Common myeloid progenitor, CD34-positive (primary cell): ENCODE measurements around the gene MAPK12.
"Not testable (repeated sequence)": the region's sequence is repeated elsewhere in the genome, so short reads cannot be mapped to it uniquely, and the experiment has no call there.

Experiments
- CTCF ChIA-PET: fragments of 350-600 bp; sonication (Branson Sonifier 250); formaldehyde crosslinking; loops from one replicate; lab custom pipeline; 2021; ENCODE audit warnings: antibody characterized with exemption; lab: Charles Lee
- POLR2A ChIA-PET: fragments of 350-600 bp; sonication (Branson Sonifier 250); formaldehyde crosslinking; loops from one replicate; lab custom pipeline; 2021; ENCODE audit warnings: antibody characterized with exemption; lab: Charles Lee
- DNase-seq, 3 donors: peaks; one replicate each; pipeline versions ENCODE4 v3.0.0 to v3.0.0-alpha.2; 2013
- H3K27ac ChIP-seq, 2 experiments: 1 replicate in 1 of 2; 2 replicates in 1 of 2; pipeline ENCODE4 v1.7.0; 2013; ENCODE audit warnings: inconsistent platforms in 2 of 2, low read length in 2 of 2, mild to moderate bottlenecking in 2 of 2, low read depth in 1 of 2, moderate library complexity in 1 of 2; ENCODE audit not compliant: severe bottlenecking in 2 of 2, insufficient read depth in 1 of 2, poor library complexity in 1 of 2
- H3K27me3 ChIP-seq, 5 experiments: replicated peaks in 2 of 5; 1 replicate in 3 of 5; 2 replicates in 2 of 5; pipeline versions ENCODE4 v1.6.1 to v1.7.0; 2013; ENCODE audit warnings: low read length in 4 of 5, mild to moderate bottlenecking in 2 of 5, moderate library complexity in 2 of 5, inconsistent platforms in 1 of 5; ENCODE audit not compliant: insufficient read depth in 5 of 5, control insufficient read depth in 4 of 5
- H3K36me3 ChIP-seq, 4 experiments: 1 replicate in 2 of 4; 2 replicates in 2 of 4; pipeline versions ENCODE4 v1.6.1 to v1.7.0; 2013; ENCODE audit warnings: low read length in 3 of 4, control low read depth in 1 of 4, mild to moderate bottlenecking in 1 of 4; ENCODE audit not compliant: control insufficient read depth in 4 of 4, insufficient read depth in 4 of 4
- H3K4me1 ChIP-seq, 4 experiments: 1 replicate in 3 of 4; 2 replicates in 1 of 4; pipeline versions ENCODE4 v1.6.1 to v1.7.1; 2013; ENCODE audit warnings: low read length in 3 of 4, mild to moderate bottlenecking in 3 of 4, control low read depth in 1 of 4, inconsistent platforms in 1 of 4, moderate library complexity in 1 of 4; ENCODE audit not compliant: control insufficient read depth in 4 of 4, insufficient read depth in 4 of 4; ENCODE audit errors: control extremely low read depth in 1 of 4
- H3K4me3 ChIP-seq, 7 experiments: 1 replicate in 4 of 7; 2 replicates in 3 of 7; pipeline versions ENCODE4 v1.5.1 to v1.7.0; 2013; ENCODE audit warnings: mild to moderate bottlenecking in 7 of 7, low read length in 6 of 7, moderate library complexity in 6 of 7, inconsistent platforms in 2 of 7, low read depth in 2 of 7, control low read depth in 1 of 7; ENCODE audit not compliant: insufficient read depth in 4 of 7, control insufficient read depth in 1 of 7; ENCODE audit errors: extremely low read depth in 1 of 7
- H3K9me3 ChIP-seq, 5 experiments: 1 replicate in 4 of 5; 2 replicates in 1 of 5; pipeline versions ENCODE4 v1.6.1 to v1.7.1; 2013; ENCODE audit warnings: low read length in 4 of 5, mild to moderate bottlenecking in 2 of 5, inconsistent platforms in 1 of 5, low read depth in 1 of 5, moderate library complexity in 1 of 5; ENCODE audit not compliant: control insufficient read depth in 4 of 5, insufficient read depth in 2 of 5; ENCODE audit errors: control extremely low read depth in 1 of 5
- whole genome bisulfite sequencing: methylation state at CpG from one replicate; pipeline ENCODE4 v1.1.5; 2013; ENCODE audit not compliant: insufficient coverage; 5-methylcytosine and 5-hydroxymethylcytosine counted together

MAPK12 gene

GRCh38 chr22:50208430-50208938 is 53.0 kb downstream of the MAPK12 start:
- H3K27ac ChIP-seq, result no peak overlapping the region
- peaks cover 0 to 13% (median 2%) of the 10 kb centered on the region in 4 experiments for H3K4me1 ChIP-seq
- H3K9me3 ChIP-seq, result no peaks in the 10 kb centered on the region
- 91% methylated on average over 21 of the region's 22 CpGs for WGBS
- no peak overlapping the region for H3K4me3 ChIP-seq
- no peak for DNase-seq
- no peaks in the 10 kb centered on the region for H3K27me3 ChIP-seq
- H3K36me3 ChIP-seq, result peaks cover 5 to 81% (median 58%) of the 10 kb centered on the region in 4 experiments
- POLR2A ChIA-PET, result interaction anchor here (0.6 to 2.3 kb wide), 2 partner anchors 17 to 100 kb away, joined by 3 to 10 read pairs; no protein-coding TSS in a partner anchor
- CTCF ChIA-PET, result interaction anchor here (0.6 to 2.3 kb wide), 8 partner anchors 13 to 66 kb away, joined by 3 to 24 read pairs (median 3); no protein-coding TSS in a partner anchor

GRCh38 chr22:50207383-50208140 is 53.9 kb downstream of the MAPK12 start:
- WGBS, result 77% methylated on average over 17 of the region's 23 CpGs
- H3K27me3 ChIP-seq, result no peaks in the 10 kb centered on the region
- peaks cover 5 to 77% (median 53%) of the 10 kb centered on the region in 4 experiments for H3K36me3 ChIP-seq
- no peak for DNase-seq
- POLR2A ChIA-PET, result interaction anchor here (2.3 kb wide), 1 partner anchor 17 kb away, joined by 10 read pairs; no protein-coding TSS in a partner anchor
- H3K27ac ChIP-seq, result no peak overlapping the region
- peaks cover 0 to 13% (median 2%) of the 10 kb centered on the region in 4 experiments for H3K4me1 ChIP-seq
- CTCF ChIA-PET, result interaction anchor here (0.6 to 3.0 kb wide), 12 partner anchors 14 to 277 kb away, joined by 3 to 26 read pairs (median 4); no protein-coding TSS in a partner anchor
- no peaks in the 10 kb centered on the region for H3K9me3 ChIP-seq
- no peak overlapping the region for H3K4me3 ChIP-seq

GRCh38 chr22:50206599-50206998 is 54.9 kb downstream of the MAPK12 start:
- H3K4me1 ChIP-seq, result peaks cover 0 to 22% (median 9%) of the 10 kb centered on the region in 4 experiments
- no peak overlapping the region for H3K4me3 ChIP-seq
- POLR2A ChIA-PET, result interaction anchor here (1.2 kb wide), 1 partner anchor 22 kb away, joined by 4 read pairs; no protein-coding TSS in a partner anchor
- H3K36me3 ChIP-seq, result peaks cover 5 to 69% (median 45%) of the 10 kb centered on the region in 4 experiments
- DNase-seq, result peak in 2 of 3 donors; percentile 26 to 29
- H3K9me3 ChIP-seq, result no peaks in the 10 kb centered on the region
- no peak overlapping the region for H3K27ac ChIP-seq
- CTCF ChIA-PET, result interaction anchor here (0.7 to 3.0 kb wide), 12 partner anchors 11 to 276 kb away, joined by 3 to 26 read pairs (median 3); no protein-coding TSS in a partner anchor
- no peaks in the 10 kb centered on the region for H3K27me3 ChIP-seq
- WGBS, result 92% methylated on average over 8 of the region's 10 CpGs

- Histone ChIP-seq H3K9me3 (no peaks in the 10 kb centered on the region), H3K4me3 (no peak overlapping the region), H3K4me1 (peaks cover 0 to 26% (median 12%) of the 10 kb centered on the region in 4 experiments), H3K27me3 (no peaks in the 10 kb centered on the region), H3K36me3 (peaks cover 3 to 64% (median 40%) of the 10 kb centered on the region in 4 experiments), H3K27ac (no peak overlapping the region)
- DNase-seq, result no peak
- 96% methylated on average over 44 of the region's 45 CpGs for WGBS
- CTCF ChIA-PET, result interaction anchor here (0.7 to 3.0 kb wide), 12 partner anchors 12 to 275 kb away, joined by 3 to 26 read pairs (median 3); no protein-coding TSS in a partner anchor
- POLR2A ChIA-PET, result interaction anchor here (1.2 kb wide), 1 partner anchor 21 kb away, joined by 4 read pairs; no protein-coding TSS in a partner anchor
Observed at GRCh38 chr22:50205781-50206569, 55.5 kb downstream of the MAPK12 start.

- H3K27me3 ChIP-seq, H3K9me3 ChIP-seq, H3K27ac ChIP-seq, DNase-seq, POLR2A ChIA-PET, H3K4me3 ChIP-seq: not testable (repeated sequence)
- Histone ChIP-seq H3K4me1 (peaks cover 0 to 28% (median 15%) of the 10 kb centered on the region in 4 experiments), H3K36me3 (peaks cover 2 to 55% (median 31%) of the 10 kb centered on the region in 4 experiments)
- CTCF ChIA-PET, result interaction anchor here (2.9 to 3.0 kb wide), 2 partner anchors 56 to 274 kb away, joined by 9 to 26 read pairs; no protein-coding TSS in a partner anchor
- 97% methylated on average over 9 of the region's 9 CpGs for WGBS
Observed at GRCh38 chr22:50204998-50205397, 56.5 kb downstream of the MAPK12 start.

- Histone ChIP-seq H3K4me3 (no peak overlapping the region), H3K4me1 (peaks cover 0 to 32% (median 20%) of the 10 kb centered on the region in 4 experiments), H3K27ac (no peak overlapping the region), H3K9me3 (no peaks in the 10 kb centered on the region), H3K36me3 (peaks cover 2 to 53% (median 29%) of the 10 kb centered on the region in 4 experiments), H3K27me3 (no peaks in the 10 kb centered on the region)
- 70% methylated on average over 5 of the region's 7 CpGs for WGBS
- ChIA-PET POLR2A (interaction anchor here (0.6 kb wide), 1 partner anchor 144 kb away, joined by 3 read pairs; no protein-coding TSS in a partner anchor), CTCF (interaction anchor here (0.9 to 3.0 kb wide), 3 partner anchors 55 to 429 kb away, joined by 3 to 26 read pairs (median 9); no protein-coding TSS in a partner anchor)
- DNase-seq, result peak in 2 of 3 donors; percentile 42 to 54
Observed at GRCh38 chr22:50204571-50204970, 56.9 kb downstream of the MAPK12 start.
